MCF 10A (cell line): Measurements from ENCODE around the gene PABPC1L. TPM values are rescaled to one million over a fixed set of nuclear protein-coding genes. Genes with fewer than 3 reads are reported as not detected.
A peak's percentile ranks its signal among the peaks of the same experiment; 100 is the strongest.
"Not testable (repeated sequence)": the region's sequence is repeated elsewhere in the genome, so short reads cannot be mapped to it uniquely, and the experiment has no call there.

Experiments used
- Bru-seq: library from RNA; stranded (reverse); fragments of 400-500 nt; gene quantifications from one replicate; lab custom pipeline; 2021; lab: Mats Ljungman, UMichigan
- BruChase-seq, 2 experiments: library from RNA; stranded (reverse); fragments of 400-500 nt; gene quantifications; one replicate each; lab custom pipeline; 2021; lab: Mats Ljungman, UMichigan
- BruUV-seq: library from RNA; stranded (reverse); fragments of 400-500 nt; replicated peaks from 2 replicates; lab custom pipeline; 2021; lab: Mats Ljungman, UMichigan
- CTCF ChIA-PET: fragments of 300-600 bp; sonication (Branson Sonifier 250); formaldehyde crosslinking; extraction: SDS; loops from one replicate; lab custom pipeline; 2021; ENCODE audit warnings: antibody characterized with exemption, inconsistent platforms; lab: Yijun Ruan, JAX
- POLR2A ChIA-PET: fragments of 300-600, 350-650 bp; sonication (Branson Sonifier 250); formaldehyde crosslinking; extraction: SDS; loops from one replicate; lab custom pipeline; 2020; ENCODE audit warnings: antibody characterized with exemption, inconsistent platforms; lab: Yijun Ruan, JAX
- DNase-seq: peaks from one replicate; pipeline ENCODE4 v3.0.0-alpha.2; 2018; ENCODE audit not compliant: unreplicated experiment
- H3K27ac Mint-ChIP-seq: one replicate; pipeline ENCODE4 v1.8.0; 2022; ENCODE audit warnings: mild to moderate bottlenecking, low read depth, mixed read lengths; ENCODE audit not compliant: unreplicated experiment
- H3K27me3 Mint-ChIP-seq: one replicate; pipeline ENCODE4 v1.8.0; 2022; ENCODE audit warnings: mixed read lengths; ENCODE audit not compliant: insufficient read depth, unreplicated experiment
- H3K36me3 Mint-ChIP-seq: one replicate; pipeline ENCODE4 v1.8.0; 2022; ENCODE audit warnings: mild to moderate bottlenecking, moderate library complexity, mixed read lengths; ENCODE audit not compliant: insufficient read depth, unreplicated experiment
- H3K4me1 Mint-ChIP-seq: one replicate; pipeline ENCODE4 v1.8.0; 2022; ENCODE audit warnings: mixed read lengths; ENCODE audit not compliant: insufficient read depth, unreplicated experiment
- H3K4me3 Mint-ChIP-seq: one replicate; pipeline ENCODE4 v1.8.0; 2022; ENCODE audit warnings: mild to moderate bottlenecking, moderate library complexity, mixed read lengths; ENCODE audit not compliant: unreplicated experiment
- H3K9me3 Mint-ChIP-seq: one replicate; pipeline ENCODE4 v1.8.0; 2022; ENCODE audit warnings: mixed read lengths; ENCODE audit not compliant: unreplicated experiment
- intact Hi-C: fragments of 100-400 bp; cut with micrococcal nuclease; formaldehyde crosslinking; loops from 2 replicates; pipeline ENCODE4 v1.14.1; 2022
- long read RNA-seq: library from polyadenylated mRNA; stranded (forward); transcript quantifications from one replicate; pipeline ENCODE4 v2.0.0, GENCODE V29; 2022
- total RNA-seq: library from RNA; stranded (reverse); gene quantifications from 2 replicates; pipeline ENCODE4 v1.2.3, GENCODE V29; 2022
- TF ChIP-seq, protein P1 (sequence below): fragments of 200-600 bp; IDR thresholded peaks from one replicate; pipeline ENCODE4 v1.8.0; 2022; ENCODE audit warnings: antibody characterized with exemption, mild to moderate bottlenecking; ENCODE audit not compliant: unreplicated experiment

Gene PABPC1L
- 150 and 182 TPM in 2 replicates for total RNA-seq
- Bru-seq, nascent RNA, result percentile 71 among the genes with signal in this experiment
- BruChase-seq, experiment 1, labeled RNA remaining after a 6-hour chase, result percentile 76 among the genes with signal in this experiment
- BruChase-seq, experiment 2, labeled RNA remaining after a 2-hour chase, result percentile 75 among the genes with signal in this experiment
- long read RNA-seq, transcript PABPC1L-207 (6 exons, 2,223 nt), result major isoform, 5 of 27 reads
- long read RNA-seq, partial matches to known transcripts, result 4 of 27 reads
- long read RNA-seq, other reads (novel, unspliced or antisense), result 18 of 27 reads

DNA sequence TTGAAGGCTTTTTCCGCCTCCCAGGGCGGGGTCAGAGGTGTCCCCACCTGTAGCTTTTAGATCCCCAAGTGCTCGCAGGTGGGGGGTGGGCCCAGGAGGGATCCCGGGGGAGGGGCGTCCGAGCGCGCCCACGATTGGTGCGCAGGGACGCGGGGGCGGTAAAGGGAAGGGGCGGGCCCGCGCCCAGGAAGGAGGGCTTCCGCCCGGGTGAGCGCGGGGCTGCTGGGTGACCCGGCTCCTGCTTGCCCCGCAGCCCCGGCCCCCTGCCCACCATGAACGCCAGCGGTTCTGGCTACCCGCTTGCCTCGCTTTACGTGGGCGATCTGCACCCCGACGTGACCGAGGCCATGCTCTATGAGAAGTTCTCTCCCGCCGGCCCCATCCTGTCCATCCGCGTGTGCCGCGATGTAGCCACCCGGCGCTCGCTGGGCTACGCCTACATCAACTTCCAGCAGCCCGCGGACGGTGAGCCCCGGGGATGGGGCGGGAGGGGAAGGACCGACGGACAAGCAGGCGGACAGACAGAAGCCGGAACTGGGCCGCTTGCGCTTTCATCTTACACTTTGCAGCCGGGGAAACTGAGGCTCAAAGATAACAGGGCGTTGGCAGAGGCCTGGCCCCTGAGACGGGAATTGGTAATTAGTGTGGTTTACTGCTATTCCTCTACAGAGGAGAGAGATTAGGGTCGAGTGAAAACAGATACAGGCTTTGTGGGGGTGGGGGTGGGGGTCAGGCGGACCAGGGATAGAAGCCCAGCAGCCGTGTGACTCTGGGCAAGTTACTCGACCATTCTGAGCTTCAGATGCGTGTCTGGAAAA is at the start of gene PABPC1L:
PABPC1L (plus strand) TSS at position 189 of the 818 bp plus-strand sequence; CDS start at position 273, 84 bp downstream.
- Mint-ChIP-seq H3K4me3 (peak within 1 kb of the TSS; percentile 83), H3K9me3 (no peaks in the 10 kb centered on the region), H3K27ac (peak within 1 kb of the TSS; percentile 46), H3K36me3 (peaks cover 46% of the 10 kb centered on the region), H3K4me1 (no peaks in the 10 kb centered on the region), H3K27me3 (no peaks in the 10 kb centered on the region)
- ChIA-PET CTCF (interaction anchor here (0.5 to 1.2 kb wide), 6 partner anchors 9 to 431 kb away, joined by 3 to 5 read pairs (median 4); no protein-coding TSS in a partner anchor), POLR2A (interaction anchor here (0.5 to 5.6 kb wide), 12 partner anchors 8 to 606 kb away, joined by 3 to 33 read pairs (median 4); partner anchors contain the start of genes TOMM34 and YWHAB)
- TF ChIP-seq, protein P1, sequence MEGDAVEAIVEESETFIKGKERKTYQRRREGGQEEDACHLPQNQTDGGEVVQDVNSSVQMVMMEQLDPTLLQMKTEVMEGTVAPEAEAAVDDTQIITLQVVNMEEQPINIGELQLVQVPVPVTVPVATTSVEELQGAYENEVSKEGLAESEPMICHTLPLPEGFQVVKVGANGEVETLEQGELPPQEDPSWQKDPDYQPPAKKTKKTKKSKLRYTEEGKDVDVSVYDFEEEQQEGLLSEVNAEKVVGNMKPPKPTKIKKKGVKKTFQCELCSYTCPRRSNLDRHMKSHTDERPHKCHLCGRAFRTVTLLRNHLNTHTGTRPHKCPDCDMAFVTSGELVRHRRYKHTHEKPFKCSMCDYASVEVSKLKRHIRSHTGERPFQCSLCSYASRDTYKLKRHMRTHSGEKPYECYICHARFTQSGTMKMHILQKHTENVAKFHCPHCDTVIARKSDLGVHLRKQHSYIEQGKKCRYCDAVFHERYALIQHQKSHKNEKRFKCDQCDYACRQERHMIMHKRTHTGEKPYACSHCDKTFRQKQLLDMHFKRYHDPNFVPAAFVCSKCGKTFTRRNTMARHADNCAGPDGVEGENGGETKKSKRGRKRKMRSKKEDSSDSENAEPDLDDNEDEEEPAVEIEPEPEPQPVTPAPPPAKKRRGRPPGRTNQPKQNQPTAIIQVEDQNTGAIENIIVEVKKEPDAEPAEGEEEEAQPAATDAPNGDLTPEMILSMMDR, result no peak
- peak; percentile 77 for DNase-seq
- intact Hi-C loops, result no loop called here
- no TSS peak for BruUV-seq

DNA sequence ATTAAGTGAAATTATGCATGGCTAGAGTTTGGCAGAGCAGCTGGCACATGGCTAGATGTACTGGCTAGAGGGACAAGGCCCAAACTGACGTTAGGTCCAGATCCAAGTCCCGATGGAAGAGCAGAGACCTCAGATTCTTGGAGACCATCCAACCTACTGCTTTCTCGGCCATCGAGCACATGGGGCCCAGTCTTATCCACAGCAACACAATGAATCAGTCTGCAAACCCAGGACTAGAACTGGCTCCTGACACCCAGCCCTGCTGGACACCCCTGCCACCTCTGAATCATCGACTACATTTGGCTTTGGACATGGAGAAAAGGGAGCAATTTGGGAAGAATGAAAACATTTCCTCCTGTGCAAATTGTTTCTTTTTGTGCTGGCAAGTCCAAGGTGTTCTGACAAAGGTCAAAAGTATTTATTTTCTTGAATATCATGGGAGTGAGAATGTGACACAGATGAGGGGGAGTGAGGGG is 48.3 kb upstream of the PABPC1L start:
- CTCF ChIA-PET, result interaction anchor here (0.7 to 2.5 kb wide), 6 partner anchors 65 to 176 kb away, joined by 3 to 33 read pairs (median 6); no protein-coding TSS in a partner anchor

DNA sequence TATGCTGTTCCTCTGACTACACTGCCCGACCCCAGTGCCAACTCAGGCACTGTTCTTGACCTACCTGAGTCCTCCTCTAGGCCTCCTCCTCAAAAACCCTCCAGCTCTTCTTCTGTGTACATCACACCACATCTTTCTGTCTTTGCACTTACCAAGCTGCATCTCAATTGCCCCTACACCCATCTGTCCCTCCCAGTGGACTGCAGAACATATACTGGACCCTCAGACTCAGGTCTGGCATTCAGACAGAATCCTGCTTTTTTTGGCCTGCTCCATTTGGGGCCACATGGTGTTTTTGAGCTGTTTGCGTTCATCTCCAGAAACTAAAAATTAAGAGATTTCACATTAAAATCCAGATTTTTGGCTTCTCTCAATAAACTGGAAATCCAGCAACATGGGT is 47.6 kb upstream of the PABPC1L start:
- intact Hi-C loops, result no loop called here
- ChIA-PET CTCF (interaction anchor here (0.6 to 2.5 kb wide), 7 partner anchors 61 to 205 kb away, joined by 3 to 33 read pairs (median 4); no protein-coding TSS in a partner anchor), POLR2A (no interaction called here)
- BruUV-seq, result no TSS peak
- Mint-ChIP-seq H3K36me3 (no peaks in the 10 kb centered on the region), H3K4me1 (peaks cover 16% of the 10 kb centered on the region), H3K9me3 (no peaks in the 10 kb centered on the region), H3K4me3 (no peak overlapping the region), H3K27me3 (peaks cover 20% of the 10 kb centered on the region), H3K27ac (no peak overlapping the region)
- TF ChIP-seq, protein P1, result no peak
- DNase-seq, result no peak

More for the DNA sequence above, 48.3 kb upstream of the PABPC1L start:
- Mint-ChIP-seq H3K27ac (no peak overlapping the region), H3K9me3 (peaks cover 4% of the 10 kb centered on the region), H3K36me3 (no peaks in the 10 kb centered on the region), H3K4me1 (peaks cover 16% of the 10 kb centered on the region), H3K4me3 (no peak overlapping the region), H3K27me3 (peaks cover 13% of the 10 kb centered on the region)
- no TSS peak for BruUV-seq
- DNase-seq, result peak; percentile 64
- intact Hi-C loops, result no loop called here
- POLR2A ChIA-PET, result no interaction called here
- TF ChIP-seq, protein P1, result no peak

DNA sequence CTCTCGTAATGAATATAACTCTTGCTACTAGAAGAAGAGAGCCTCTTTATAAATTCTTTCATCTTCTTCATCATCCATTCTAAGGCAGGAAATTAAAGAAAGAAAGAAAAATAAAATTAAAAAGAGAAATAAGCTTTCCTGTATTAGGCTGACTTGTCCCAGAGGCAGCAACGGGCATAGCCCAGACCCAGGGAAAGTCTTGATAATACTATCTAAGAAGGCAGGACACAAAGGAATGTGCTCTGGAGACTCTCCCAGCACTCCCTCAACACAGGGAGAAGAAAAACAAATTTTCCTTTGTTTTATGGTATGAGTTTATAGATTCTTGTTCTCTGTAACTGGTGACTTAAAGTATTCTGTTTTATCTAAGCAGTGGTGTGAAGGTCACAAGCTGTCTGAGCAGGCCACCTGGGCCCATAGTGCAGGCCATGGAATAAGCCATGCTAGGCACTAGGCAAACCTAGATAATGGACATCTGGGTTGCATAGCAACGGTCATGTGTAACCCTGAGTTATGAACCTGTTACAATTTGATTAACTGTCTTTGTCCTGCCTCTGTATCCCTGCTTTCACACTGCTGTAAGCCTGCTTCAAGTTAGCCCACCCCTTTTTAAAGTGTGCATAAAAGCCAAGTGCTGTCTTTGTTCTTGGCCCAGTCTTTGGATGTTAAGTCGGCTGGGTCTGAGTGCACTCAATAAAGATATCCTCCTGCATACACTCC is 46.3 kb upstream of the PABPC1L start:
- BruUV-seq, H3K36me3 Mint-ChIP-seq, H3K27ac Mint-ChIP-seq, H3K4me3 Mint-ChIP-seq, DNase-seq, H3K9me3 Mint-ChIP-seq, intact Hi-C loops: not testable (repeated sequence)
- POLR2A ChIA-PET, result interaction anchor here (0.6 kb wide), 1 partner anchor 8 kb away, joined by 3 read pairs; no protein-coding TSS in a partner anchor
- CTCF ChIA-PET, result interaction anchor here (0.6 to 2.5 kb wide), 6 partner anchors 81 to 538 kb away, joined by 3 to 33 read pairs (median 4); no protein-coding TSS in a partner anchor
- peaks cover 16% of the 10 kb centered on the region for H3K4me1 Mint-ChIP-seq
- peaks cover 30% of the 10 kb centered on the region for H3K27me3 Mint-ChIP-seq

DNA sequence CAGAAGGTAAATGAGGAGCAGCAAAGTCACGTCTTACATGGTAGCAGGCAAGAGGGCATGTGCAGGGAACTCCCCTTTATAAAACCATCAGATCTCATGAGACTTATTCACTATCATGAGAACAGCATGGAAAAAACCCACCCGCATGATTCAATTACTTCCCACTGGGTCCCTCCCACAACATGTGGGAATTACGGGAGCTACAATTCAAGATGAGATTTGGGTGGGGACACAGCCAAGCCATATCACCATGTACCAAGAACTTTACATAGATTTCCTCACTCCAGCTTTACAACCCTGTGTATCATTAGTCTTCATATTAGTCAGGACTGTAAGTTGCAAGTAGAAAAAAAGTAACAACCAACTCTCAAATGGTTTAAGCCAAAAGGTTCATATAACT is 45.4 kb upstream of the PABPC1L start:
- peaks cover 32% of the 10 kb centered on the region for H3K27me3 Mint-ChIP-seq
- BruUV-seq, H3K36me3 Mint-ChIP-seq, H3K4me3 Mint-ChIP-seq, POLR2A ChIA-PET, H3K27ac Mint-ChIP-seq, H3K9me3 Mint-ChIP-seq, CTCF ChIA-PET, DNase-seq, intact Hi-C loops: not testable (repeated sequence)
- peaks cover 16% of the 10 kb centered on the region for H3K4me1 Mint-ChIP-seq
